ENCODE results near the gene SGSH. TPM values are rescaled to one million over a fixed set of nuclear protein-coding genes. Genes with fewer than 3 reads are reported as not detected.

The SGSH gene
- total RNA-seq, 1 donor from 2014 or later = 71.0 TPM

DNA sequence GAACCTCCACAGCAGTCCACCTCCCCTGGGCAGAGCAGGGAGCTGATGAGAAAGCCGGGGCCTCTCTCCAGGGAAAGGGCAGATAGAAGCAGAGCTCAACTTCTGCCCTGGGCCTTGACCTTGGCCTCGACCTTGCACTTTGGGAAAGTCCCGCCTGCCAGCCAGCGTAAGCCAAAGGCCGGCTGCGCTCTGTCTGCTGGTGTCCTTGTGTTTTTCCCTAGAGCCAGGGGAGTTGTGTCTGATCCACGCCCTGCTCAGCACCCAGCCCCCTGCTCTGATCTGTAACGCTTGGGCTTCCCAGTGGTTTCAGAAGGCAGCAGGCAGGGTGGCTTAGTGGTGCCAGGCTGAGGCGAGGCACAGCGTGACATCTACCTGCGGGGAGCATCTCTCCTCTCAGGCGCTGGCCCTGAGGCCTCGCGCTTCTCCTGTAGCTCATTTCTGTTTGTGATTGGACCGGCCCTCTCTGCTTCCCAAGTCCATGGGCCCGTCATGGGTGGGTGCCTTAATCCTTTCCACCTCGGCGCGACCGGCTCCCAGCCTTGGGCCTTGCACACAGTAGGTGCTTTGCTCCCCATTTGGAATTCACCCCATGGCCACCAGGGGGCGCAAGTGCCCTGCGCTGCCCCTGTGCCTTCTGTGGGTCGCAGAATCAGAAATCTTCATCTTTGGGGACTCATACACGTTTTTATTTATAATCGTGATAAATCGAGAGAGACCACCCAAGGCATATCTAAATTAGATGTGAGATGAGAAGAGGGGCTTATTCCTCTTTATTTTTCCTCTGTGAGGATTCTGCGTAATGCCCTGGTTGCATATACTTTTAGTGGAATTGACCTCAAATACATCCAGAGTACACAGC lies 24.2 kb downstream of the SGSH start:
- H3K27ac Mint-ChIP-seq (ENCODE audit: unreplicated experiment) = no peak overlapping the region
- DNase-seq (ENCODE audit: extremely low spot score, unreplicated experiment) = no peak
- H3K27me3 Mint-ChIP-seq (ENCODE audit: unreplicated experiment) = no peaks in the 10 kb centered on the region
- TF ChIP-seq, protein P1, sequence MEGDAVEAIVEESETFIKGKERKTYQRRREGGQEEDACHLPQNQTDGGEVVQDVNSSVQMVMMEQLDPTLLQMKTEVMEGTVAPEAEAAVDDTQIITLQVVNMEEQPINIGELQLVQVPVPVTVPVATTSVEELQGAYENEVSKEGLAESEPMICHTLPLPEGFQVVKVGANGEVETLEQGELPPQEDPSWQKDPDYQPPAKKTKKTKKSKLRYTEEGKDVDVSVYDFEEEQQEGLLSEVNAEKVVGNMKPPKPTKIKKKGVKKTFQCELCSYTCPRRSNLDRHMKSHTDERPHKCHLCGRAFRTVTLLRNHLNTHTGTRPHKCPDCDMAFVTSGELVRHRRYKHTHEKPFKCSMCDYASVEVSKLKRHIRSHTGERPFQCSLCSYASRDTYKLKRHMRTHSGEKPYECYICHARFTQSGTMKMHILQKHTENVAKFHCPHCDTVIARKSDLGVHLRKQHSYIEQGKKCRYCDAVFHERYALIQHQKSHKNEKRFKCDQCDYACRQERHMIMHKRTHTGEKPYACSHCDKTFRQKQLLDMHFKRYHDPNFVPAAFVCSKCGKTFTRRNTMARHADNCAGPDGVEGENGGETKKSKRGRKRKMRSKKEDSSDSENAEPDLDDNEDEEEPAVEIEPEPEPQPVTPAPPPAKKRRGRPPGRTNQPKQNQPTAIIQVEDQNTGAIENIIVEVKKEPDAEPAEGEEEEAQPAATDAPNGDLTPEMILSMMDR (IDR thresholded peaks at IDR 0.05) = peak; percentile 76
- no peaks in the 10 kb centered on the region for H3K9me3 Mint-ChIP-seq (ENCODE audit: unreplicated experiment)
- H3K36me3 Mint-ChIP-seq (ENCODE audit: unreplicated experiment) = no peaks in the 10 kb centered on the region
- no peak overlapping the region for H3K4me3 Mint-ChIP-seq (ENCODE audit: unreplicated experiment)
- H3K4me1 Mint-ChIP-seq (ENCODE audit: unreplicated experiment) = peaks cover 22% of the 10 kb centered on the region

DNA sequence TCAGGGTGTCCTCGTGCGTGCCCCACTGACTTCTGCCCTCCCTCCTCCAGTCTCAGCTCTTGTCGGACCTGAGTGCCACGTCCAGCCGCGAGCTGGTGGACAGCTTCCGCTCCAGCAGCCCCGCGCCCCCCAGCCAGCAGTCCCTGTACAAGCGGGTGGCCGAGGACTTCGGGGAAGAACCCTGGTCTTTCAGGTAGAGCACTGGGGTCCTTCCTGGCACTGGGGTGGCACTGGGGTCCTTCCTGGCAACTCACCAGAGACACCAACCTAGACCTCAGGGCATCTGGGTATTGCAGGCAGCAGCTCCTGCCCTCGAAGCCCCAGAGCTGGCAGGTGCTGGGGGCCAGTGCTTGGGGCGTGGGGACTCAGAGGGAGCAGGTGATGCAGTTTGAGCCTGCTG lies 25.0 kb downstream of the SGSH start:
- no peaks in the 10 kb centered on the region for H3K27me3 Mint-ChIP-seq (ENCODE audit: unreplicated experiment)
- no peaks in the 10 kb centered on the region for H3K36me3 Mint-ChIP-seq (ENCODE audit: unreplicated experiment)
- no peak for DNase-seq (ENCODE audit: extremely low spot score, unreplicated experiment)
- H3K4me1 Mint-ChIP-seq (ENCODE audit: unreplicated experiment) = peaks cover 22% of the 10 kb centered on the region
- no peak overlapping the region for H3K27ac Mint-ChIP-seq (ENCODE audit: unreplicated experiment)
- TF ChIP-seq, protein P1 (IDR thresholded peaks at IDR 0.05) = no peak
- H3K4me3 Mint-ChIP-seq (ENCODE audit: unreplicated experiment) = no peak overlapping the region
- H3K9me3 Mint-ChIP-seq (ENCODE audit: unreplicated experiment) = no peaks in the 10 kb centered on the region

DNA sequence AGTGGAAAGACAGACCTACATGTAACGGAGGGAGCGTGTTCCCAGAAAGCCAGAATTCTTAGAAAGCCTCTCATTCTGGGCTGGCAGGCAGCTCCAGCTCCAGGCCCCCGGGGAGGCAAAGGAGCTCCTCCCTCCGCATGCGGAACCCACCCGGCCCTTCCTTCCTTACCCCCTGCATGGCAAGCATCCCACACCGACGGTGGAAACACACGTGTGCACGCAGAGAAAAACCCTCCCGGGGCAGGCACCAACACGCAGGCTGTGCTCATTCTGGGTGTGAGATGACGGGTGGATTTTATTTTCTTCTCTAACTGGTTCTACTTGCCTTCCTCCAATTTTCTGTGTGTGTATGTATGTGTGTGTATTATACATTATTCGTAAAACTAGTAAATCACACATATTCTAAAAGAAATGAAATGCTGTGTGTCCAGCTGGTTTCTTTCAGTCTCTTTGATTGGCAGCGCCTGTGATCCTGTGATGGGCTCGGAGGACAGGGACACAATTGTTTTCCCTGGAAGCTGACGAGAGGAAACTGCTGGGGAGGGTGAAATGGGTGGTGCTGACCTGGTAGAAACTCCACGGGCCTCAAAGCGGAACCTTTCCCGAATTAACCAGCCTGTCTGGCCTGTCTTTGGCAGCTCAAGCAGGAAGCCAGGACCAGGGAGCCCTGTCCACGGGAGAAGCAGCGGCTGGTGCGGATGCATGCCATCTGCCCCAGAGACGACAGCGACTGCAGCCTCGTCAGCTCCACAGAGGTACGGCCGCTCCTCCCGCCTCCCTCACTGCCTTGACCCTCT lies 28.1 kb downstream of the SGSH start:
- no peak for DNase-seq (ENCODE audit: extremely low spot score, unreplicated experiment)
- Mint-ChIP-seq H3K27me3 (ENCODE audit: unreplicated experiment) (peaks cover under 1% of the 10 kb centered on the region), H3K9me3 (ENCODE audit: unreplicated experiment) (no peaks in the 10 kb centered on the region), H3K27ac (ENCODE audit: unreplicated experiment) (peak overlapping the region; percentile 21), H3K4me1 (ENCODE audit: unreplicated experiment) (peaks cover 19% of the 10 kb centered on the region), H3K36me3 (ENCODE audit: unreplicated experiment) (no peaks in the 10 kb centered on the region), H3K4me3 (ENCODE audit: unreplicated experiment) (peak overlapping the region; percentile 46)
- TF ChIP-seq, protein P1 (IDR thresholded peaks at IDR 0.05) = no peak

DNA sequence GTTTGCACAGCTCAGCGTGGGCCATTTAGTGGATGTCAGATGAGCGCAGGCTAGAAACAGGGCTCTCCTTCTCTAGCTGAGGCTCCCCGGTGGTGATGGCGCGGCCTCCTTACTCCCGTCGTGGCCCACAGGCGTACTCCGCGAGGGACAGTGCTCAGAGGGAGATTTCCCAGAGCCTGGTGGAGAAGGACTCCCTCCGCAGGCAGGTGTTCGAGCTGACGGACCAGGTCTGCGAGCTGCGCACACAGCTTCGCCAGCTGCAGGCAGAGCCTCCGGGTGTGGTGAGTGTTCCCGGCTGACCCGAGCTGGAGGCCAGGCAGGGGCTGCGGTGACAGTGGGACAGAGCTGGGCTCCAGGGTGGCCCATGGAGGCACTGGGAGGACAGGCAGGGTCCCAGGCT lies 28.9 kb downstream of the SGSH start:
- TF ChIP-seq, protein P1 (IDR thresholded peaks at IDR 0.05) = no peak
- H3K27ac Mint-ChIP-seq (ENCODE audit: unreplicated experiment) = no peak overlapping the region
- peaks cover 2% of the 10 kb centered on the region for H3K27me3 Mint-ChIP-seq (ENCODE audit: unreplicated experiment)
- no peak overlapping the region for H3K4me3 Mint-ChIP-seq (ENCODE audit: unreplicated experiment)
- H3K4me1 Mint-ChIP-seq (ENCODE audit: unreplicated experiment) = peaks cover 19% of the 10 kb centered on the region
- H3K36me3 Mint-ChIP-seq (ENCODE audit: unreplicated experiment) = no peaks in the 10 kb centered on the region
- DNase-seq (ENCODE audit: extremely low spot score, unreplicated experiment) = no peak
- H3K9me3 Mint-ChIP-seq (ENCODE audit: unreplicated experiment) = no peaks in the 10 kb centered on the region

DNA sequence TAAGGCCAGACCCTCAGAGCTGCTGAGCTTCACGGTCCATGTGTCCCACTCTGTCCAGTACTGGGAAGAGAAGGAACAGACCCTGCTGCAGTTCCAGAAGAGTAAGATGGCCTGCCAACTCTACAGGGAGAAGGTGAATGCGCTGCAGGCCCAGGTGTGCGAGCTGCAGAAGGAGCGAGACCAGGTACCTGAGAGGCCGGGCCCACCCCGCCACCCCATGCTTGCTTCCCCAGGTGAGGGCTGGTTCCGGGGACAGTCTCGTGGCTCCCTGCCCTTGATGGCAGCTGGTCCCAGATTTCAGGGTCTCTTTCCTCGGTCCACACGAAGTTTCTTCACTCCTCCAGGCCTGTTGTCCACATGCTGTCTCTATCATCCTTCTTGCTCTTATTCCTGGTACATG lies 29.4 kb downstream of the SGSH start:
- H3K9me3 Mint-ChIP-seq (ENCODE audit: unreplicated experiment) = no peaks in the 10 kb centered on the region

More for the DNA sequence above, 29.4 kb downstream of the SGSH start:
- Mint-ChIP-seq H3K4me1 (ENCODE audit: unreplicated experiment) (peaks cover 19% of the 10 kb centered on the region), H3K27me3 (ENCODE audit: unreplicated experiment) (peaks cover 2% of the 10 kb centered on the region), H3K27ac (ENCODE audit: unreplicated experiment) (no peak overlapping the region), H3K36me3 (ENCODE audit: unreplicated experiment) (no peaks in the 10 kb centered on the region), H3K4me3 (ENCODE audit: unreplicated experiment) (no peak overlapping the region)
- TF ChIP-seq, protein P1 (IDR thresholded peaks at IDR 0.05) = no peak
- DNase-seq (ENCODE audit: extremely low spot score, unreplicated experiment) = no peak
